ENCODE measurements around the gene ANKZF1.
A peak's percentile ranks its signal among the peaks of the same experiment; 100 is the strongest.

The ANKZF1 gene

GRCh38 chr2:219270055-219270372 is 40.4 kb downstream of the ANKZF1 start:
- TF ChIP-seq CTCF (conservative IDR thresholded peaks at IDR 0.05) = no peak
- no peak overlapping the region for H3K27ac ChIP-seq

DNA sequence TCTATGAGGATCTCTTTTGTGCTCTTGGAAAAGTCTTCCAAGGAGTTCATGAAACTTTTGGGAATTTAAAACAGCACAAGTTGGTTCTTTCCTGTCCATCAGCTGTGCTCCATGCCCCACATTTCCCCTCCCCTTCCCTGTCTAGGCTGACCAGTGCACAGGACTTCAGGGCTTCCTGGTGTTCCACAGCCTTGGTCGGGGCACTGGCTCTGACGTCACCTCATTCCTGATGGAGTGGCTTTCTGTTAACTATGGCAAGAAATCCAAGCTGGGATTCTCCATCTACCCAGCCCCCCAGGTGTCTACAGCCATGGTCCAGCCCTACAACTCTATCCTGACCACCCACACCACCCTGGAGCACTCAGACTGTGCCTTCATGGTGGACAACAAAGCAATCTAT is 41.4 kb downstream of the ANKZF1 start:
- H3K27ac ChIP-seq = no peak overlapping the region
- no peak for TF ChIP-seq CTCF (conservative IDR thresholded peaks at IDR 0.05)

- H3K27ac ChIP-seq = no peak overlapping the region
Measured at GRCh38 chr2:219272356-219272755, 42.8 kb downstream of the ANKZF1 start.

GRCh38 chr2:219272995-219273394 is 43.4 kb downstream of the ANKZF1 start:
- H3K27ac ChIP-seq = no peak overlapping the region
- no peak for TF ChIP-seq CTCF (conservative IDR thresholded peaks at IDR 0.05)

More at GRCh38 chr2:219272356-219272755, 42.8 kb downstream of the ANKZF1 start:
- no peak for TF ChIP-seq CTCF (conservative IDR thresholded peaks at IDR 0.05)

GRCh38 chr2:219273937-219274336 is 44.3 kb downstream of the ANKZF1 start:
- no peak for TF ChIP-seq CTCF (conservative IDR thresholded peaks at IDR 0.05)
- no peak overlapping the region for H3K27ac ChIP-seq

DNA sequence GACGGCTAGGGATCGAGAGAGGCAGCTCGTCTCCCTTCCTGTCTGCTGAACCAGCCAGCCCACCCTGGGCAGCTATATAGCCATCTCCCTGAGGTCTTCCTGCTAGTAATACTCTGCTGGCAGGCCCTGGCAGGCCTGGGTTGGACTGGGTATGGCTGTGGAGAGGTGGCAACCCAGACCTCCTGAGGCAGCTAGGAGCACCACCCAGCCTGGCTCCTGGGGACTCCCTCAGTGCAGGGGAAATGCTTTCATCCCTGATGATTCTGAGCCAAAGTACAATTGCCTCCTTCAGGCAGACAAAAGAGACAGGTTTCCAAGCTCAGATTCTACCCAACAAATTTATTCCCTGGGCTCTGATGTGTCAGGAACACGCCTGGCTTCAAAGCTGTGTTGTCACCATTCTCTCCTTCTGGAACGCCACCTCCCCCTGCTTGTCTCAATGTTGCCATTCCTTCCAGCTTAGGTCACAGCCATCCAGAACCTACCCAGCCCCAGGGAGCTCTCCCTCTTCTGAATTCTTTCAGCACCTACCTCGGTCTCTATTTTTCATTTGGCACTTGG is 44.8 kb downstream of the ANKZF1 start:
- H3K27ac ChIP-seq = no peak overlapping the region
- TF ChIP-seq CTCF (conservative IDR thresholded peaks at IDR 0.05) = no peak

GRCh38 chr2:219277703-219278654 is 48.4 kb downstream of the ANKZF1 start:
- peak; percentile 98 for TF ChIP-seq CTCF (conservative IDR thresholded peaks at IDR 0.05)
- peak overlapping the region; percentile 87 for H3K27ac ChIP-seq
